ENCODE results near the gene LCE1C.

- TF ChIP-seq CTCF (IDR thresholded peaks at IDR 0.05) (no peak), POLR2A (IDR thresholded peaks at IDR 0.05) (no peak)
Observed at GRCh38 chr1:152783095-152783494, 23.4 kb downstream of the LCE1C start.

All from lower leg skin (tissue), 3 donors.